GM15510 (cell line): ENCODE results near the gene OGFR.

Experiments used
- POLR2A ChIP-seq: IDR thresholded peaks from 3 replicates; pipeline ENCODE4 v1.6.1; 2011; ENCODE audit warnings: borderline replicate concordance; ENCODE audit not compliant: insufficient read length; ENCODE audit errors: extremely low read depth

The OGFR gene

DNA sequence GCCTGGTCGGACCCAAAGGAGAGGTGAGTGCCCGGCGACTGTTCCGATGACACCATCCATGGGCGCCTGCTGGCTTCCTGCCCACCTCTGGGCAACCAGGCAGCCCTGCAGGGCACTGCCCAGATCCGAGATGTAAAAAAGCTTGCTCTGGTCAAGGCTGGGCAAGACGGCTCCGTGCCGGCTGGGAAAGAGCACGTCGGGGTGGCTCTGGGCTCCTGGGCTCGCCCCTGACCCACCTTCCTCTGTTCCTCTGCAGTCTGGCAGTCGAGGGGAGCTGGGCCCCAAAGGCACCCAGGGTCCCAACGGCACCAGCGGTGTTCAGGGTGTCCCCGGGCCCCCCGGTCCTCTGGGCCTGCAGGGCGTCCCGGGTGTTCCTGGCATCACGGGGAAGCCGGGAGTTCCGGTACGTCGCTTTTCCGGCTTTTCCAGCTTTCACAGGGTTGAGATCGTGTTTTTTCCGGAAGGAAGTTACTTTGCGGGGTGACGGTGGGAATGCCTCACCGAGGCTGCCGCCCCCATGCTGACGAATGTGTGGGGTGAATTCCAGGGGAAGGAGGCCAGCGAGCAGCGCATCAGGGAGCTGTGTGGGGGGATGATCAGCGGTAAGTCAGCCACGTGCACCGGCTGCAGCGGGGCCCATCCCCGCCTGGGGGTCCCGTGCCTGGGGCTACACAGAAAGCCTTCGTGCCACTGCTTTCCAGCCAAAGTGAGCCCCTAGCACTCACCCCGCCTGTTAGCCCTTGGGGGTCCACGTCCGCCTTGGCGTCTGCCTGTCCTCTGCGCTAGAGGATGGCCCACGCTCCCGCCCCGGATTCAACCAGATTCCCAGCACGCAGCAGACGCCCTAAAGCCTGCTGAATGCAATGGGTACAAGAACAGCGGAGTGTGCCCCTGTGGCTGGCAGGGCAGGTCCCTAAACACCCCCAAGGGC lies 31.6 kb downstream of the OGFR start:
- TF ChIP-seq POLR2A = no peak

DNA sequence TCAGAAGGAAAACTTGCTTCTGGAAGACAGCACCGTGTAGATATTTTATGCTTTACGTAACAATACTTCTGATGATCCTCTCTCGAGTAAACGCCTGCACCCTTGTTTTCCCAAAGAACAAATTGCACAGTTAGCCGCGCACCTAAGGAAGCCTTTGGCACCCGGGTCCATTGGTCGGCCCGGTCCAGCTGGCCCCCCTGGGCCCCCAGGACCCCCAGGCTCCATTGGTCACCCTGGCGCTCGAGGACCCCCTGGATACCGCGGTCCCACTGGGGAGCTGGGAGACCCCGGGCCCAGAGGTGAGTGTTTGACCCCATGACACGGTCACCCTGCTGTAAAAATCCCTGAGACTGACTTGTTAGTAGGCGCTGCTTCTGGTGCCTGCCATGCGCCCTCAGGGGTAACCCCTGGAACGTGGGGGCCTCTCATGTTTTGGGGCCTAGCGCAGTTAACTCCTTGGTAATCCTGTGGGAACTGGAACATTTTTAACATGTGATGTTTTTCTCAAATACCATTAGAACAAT lies 32.4 kb downstream of the OGFR start:
- TF ChIP-seq POLR2A = no peak

DNA sequence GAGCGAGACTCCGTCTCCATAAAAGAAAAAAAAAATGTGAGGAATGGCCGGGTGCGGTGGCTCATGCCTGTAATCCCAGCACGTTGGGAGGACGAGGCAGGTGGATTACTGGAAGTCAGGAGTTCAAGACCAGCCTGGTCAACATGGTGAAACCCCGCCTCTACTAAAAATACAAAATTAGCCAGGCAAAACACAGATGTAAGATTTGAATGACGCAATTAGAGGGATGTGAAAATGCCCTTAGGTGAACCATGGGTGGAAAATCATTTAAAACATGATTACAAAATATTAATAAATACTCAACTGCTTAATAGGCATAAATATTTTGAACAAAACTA lies 33.1 kb downstream of the OGFR start:
- no peak for TF ChIP-seq POLR2A

DNA sequence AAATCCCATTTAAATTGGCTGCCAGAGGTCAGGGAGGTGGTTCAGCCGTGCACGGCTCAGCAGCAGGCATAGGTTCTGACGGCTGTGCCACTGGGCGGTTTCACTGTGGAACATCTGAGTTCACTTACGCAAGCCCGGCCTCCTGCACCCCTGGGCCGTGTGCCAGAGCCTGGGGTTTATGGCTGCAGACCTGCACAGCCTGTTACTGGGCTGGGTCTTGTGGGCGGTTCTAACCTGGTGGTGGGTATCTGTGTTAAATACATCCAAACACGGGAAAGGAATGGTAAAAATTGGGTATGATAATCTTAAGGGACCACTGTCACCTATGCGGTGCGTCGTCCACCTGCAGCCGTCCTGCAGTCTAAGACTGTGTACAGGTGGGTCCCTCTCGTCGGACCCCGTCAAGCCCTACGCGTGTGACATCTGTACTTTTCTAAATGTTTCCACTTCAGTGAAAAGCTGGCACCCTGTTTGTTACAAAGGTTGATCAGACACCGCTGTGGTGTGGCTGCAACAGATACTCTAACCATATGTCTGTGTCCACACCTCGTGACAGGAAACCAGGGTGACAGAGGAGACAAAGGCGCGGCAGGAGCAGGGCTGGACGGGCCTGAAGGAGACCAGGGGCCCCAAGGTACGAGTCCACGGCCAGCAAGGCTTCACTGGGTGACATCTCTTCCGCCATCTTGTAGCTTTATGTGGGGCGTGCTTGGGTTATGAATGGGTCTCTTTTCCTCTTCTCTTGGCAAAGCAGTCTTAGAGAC lies 33.7 kb downstream of the OGFR start:
- no peak for TF ChIP-seq POLR2A

DNA sequence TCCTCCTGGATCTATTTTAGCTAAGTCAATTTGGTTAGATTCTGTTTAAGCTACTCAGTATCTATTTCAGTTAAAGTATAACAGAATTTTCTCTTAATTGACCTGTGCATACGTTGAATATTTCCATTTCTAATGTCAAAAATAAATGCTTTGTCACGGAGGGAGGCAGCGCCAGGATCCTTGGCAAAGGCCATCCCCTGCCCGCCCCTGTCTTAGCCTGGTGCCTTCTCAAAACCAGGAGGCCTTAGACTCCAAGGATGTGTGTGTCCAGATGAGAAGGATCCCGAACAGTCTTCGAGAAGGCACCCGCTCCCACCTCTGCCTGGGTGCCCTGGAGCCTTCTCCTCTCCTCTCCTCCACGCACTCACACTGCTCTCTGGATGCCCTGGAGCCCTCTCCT lies 34.6 kb downstream of the OGFR start:
- no peak for TF ChIP-seq POLR2A

- TF ChIP-seq POLR2A = no peak
Observed at GRCh38 chr20:62839816-62840215, 35.2 kb downstream of the OGFR start.

DNA sequence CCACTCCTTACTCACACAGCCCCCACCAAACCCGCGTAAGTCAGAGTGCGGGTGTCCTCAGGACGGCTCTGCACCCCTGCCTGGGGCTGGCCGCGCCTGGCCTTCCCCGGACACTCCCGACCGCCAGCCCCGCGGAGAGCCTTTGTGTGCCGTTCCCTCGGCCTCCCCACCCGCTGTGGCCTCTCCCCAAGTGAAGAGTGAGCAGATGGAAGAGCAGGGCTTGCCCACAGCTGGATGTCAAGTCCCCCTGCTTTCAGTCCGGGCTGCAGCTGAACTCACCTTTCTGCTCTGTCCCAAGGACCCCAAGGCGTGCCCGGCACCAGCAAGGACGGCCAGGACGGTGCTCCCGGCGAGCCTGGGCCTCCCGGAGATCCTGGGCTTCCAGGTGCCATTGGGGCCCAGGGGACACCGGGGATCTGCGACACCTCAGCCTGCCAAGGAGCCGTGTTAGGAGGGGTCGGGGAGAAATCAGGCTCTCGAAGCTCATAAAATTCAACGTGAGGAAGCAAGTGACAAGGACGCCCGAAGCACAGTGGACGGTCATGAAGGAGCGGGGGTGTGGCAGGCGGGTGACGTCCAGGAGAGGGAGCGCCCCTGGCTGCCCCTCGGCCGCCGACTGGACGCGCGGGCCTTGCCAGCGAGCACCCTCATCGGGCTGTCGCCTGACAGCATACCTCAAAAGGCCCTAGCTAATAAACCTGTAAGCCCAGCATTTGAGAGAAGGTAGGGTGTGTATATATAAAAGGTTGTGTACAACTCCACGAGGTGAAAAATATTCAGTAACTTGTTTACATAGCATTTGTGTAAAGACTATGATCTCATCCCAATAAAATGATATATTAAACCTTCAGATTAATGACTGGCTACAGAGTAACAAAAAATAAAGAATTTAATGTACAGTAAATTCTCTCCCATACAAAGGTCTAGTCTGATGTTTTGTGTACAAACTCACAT lies 35.9 kb downstream of the OGFR start:
- no peak for TF ChIP-seq POLR2A

DNA sequence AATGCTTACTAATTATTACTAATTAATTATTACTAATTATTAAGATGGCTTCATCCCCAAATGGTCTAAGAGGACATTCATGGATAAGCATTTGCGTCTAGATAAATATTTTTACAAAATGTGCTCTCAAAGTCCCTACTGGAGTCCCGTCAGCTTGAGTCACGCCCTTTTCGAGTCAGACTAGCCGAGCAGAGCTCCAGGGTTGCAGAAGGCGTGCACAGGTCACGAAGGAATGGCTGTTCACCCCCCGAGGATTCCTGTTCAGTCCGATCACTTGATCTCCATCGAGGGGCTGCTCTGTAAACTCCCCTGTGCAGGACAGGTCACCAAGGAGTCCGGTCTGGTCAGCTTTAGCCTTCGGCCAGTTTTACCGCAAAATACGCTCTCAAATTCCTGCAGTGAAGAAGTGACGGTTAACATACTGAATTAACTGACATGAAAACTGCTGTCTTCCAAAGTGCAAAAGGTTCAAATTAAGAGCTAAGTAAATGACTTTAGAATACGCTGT lies 37.1 kb downstream of the OGFR start:
- TF ChIP-seq POLR2A = no peak

- no peak for TF ChIP-seq POLR2A
Observed at GRCh38 chr20:62843656-62844055, 39.0 kb downstream of the OGFR start.

DNA sequence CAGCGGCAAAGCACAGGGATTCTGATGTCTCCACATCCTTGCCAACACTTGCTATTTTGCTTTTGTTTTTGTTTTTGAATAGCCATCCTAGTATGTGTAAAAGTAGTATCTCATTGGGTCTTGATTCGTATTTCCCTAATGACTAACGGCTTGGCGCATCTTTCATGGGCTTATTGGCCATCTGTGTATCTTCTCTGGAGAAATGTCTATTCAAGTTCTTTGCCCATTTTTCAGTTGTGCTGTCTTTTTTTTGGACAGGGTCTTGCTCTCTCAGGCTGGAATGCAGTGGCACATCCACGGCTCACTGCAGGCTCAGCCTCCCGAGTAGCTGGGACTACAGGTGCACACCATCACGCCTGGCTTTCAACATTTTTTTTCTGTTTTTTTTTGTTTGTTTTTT lies 39.5 kb downstream of the OGFR start:
- TF ChIP-seq POLR2A = no peak

DNA sequence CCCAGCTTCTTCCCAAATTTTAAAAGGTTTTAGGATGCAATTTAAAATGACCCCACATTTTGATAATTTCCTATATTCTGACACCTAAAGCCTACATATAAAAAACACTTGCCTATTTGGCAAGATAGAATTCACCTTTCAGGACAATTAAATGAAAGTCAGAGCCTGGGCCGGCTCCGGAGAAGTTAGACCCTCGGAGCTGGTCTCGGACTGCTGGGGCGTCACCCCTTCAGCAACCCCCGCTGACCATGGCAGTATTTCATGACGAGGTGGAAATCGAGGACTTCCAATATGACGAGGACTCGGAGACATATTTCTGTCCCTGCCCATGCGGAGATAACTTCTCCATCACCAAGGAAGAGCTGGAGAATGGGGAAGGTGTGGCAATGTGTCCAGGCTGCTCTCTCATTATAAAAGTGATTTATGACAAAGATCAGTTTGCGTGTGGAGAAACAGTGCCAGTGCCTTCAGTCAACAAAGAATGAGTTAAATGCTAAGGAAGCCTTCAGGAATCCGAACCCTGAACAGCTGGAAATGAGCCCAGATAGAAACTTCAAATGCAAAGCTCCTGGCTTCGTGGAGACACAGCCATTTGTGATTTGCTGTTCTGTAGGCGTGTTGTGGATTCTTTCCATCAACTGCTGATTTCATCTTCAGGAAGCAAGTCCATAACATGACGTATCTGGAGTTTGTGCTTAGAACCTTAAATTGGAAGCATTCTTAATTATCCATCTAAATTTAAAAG lies 41.0 kb downstream of the OGFR start:
- no peak for TF ChIP-seq POLR2A

DNA sequence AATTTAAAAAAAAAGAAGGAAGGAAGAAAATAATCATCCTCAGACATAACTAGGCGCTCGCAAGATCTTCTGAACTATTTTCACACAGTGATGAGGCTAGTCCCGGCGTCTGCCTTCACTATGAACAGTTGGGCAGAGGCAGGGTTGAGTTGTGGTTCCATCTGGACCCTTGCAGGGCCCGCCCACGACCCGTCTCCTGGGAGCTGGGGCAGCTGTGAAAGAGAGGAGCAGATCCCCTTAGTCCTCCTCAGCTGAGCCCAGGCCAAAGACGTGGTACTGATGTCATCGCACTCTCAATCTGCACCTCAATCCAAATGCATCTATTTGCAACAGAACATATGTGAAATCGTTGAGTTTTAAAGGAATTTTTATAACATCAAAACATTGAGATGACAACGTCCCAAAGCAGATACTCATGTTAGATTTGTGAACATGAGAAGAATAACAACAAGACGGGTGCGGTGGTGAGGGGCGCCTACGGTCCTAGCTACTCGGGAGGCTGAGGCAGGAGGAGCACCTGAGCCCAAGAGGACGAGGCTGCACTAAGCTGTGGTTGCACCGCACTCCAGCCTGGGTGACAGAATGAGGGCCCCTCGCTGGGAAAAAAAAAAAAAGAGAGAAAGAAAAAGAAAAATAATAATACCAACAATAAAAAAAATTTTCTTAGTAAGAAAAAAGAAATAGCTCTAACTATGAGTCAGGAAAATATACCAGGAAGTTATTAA lies 41.7 kb downstream of the OGFR start:
- no peak for TF ChIP-seq POLR2A

- TF ChIP-seq POLR2A = no peak
Observed at GRCh38 chr20:62849431-62849830, 44.8 kb downstream of the OGFR start.

DNA sequence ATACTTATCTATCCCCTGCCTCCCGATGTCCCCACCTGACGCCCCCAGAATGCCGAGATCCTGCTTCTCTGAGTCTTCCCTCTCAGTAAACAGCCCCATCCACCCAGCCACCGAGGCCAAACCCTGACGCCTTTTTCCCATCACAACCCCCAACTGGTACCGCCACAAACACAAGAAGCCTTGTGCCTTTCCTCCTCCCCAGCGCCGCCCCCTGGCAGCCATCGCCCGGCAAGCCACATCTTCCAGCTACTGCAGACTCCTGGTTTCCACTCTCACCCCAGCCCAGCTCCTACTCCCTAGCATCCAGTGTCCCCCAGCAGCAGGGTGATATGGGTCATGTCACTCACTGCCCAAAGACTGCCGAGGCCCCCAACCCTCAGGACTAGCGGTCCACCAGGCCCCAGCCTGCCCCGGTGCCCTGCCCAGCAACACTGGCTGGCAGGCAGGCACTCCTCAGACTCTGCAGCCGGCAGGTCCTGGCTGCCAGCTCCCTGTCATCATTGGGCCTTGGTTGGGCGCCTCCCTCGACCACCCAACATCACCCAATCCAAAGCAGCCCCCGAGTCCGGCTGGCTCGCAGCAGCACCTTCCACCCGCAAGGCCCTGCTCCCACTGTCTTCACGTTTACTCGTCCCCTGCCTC lies 45.8 kb downstream of the OGFR start:
- TF ChIP-seq POLR2A = no peak
